ENCODE data around the gene ADGRF3.
"Not testable (repeated sequence)": the region's sequence is repeated elsewhere in the genome, so short reads cannot be mapped to it uniquely, and the experiment has no call there.

- not testable (repeated sequence) for TF ChIP-seq CTCF, POLR2A, EP300 (IDR thresholded peaks at IDR 0.05)
Measured at GRCh38 chr2:26305094-26305493, 41.5 kb downstream of the ADGRF3 start.
